CD4-positive, alpha-beta memory T cell (primary cell): ENCODE data around the gene ZNF585A. TPM values are rescaled to one million over a fixed set of nuclear protein-coding genes. Genes with fewer than 3 reads are reported as not detected.
"Not testable (repeated sequence)": the region's sequence is repeated elsewhere in the genome, so short reads cannot be mapped to it uniquely, and the experiment has no call there.

Experiments used
- CTCF ChIA-PET: fragments of 350-600 bp; sonication (Branson Sonifier 250); formaldehyde crosslinking; loops from one replicate; lab custom pipeline; 2021; ENCODE audit warnings: inconsistent platforms; ENCODE audit not compliant: partially characterized antibody; lab: Charles Lee
- POLR2A ChIA-PET: fragments of 350-600 bp; sonication (Branson Sonifier 250); formaldehyde crosslinking; loops from one replicate; lab custom pipeline; 2021; ENCODE audit not compliant: partially characterized antibody; lab: Charles Lee
- DNase-seq, 5 donors: peaks; one replicate each; pipeline versions ENCODE4 v3.0.0 to v3.0.0-alpha.2; 2020 to 2022; ENCODE audit warnings: mixed read lengths in 1 of 5
- H3K27ac ChIP-seq: one replicate; pipeline ENCODE4 v1.7.0; 2013; ENCODE audit warnings: low read depth, low read length
- H3K27me3 ChIP-seq: 2 replicates; pipeline ENCODE4 v1.7.0; 2013; ENCODE audit warnings: mild to moderate bottlenecking, low read length, moderate library complexity; ENCODE audit not compliant: insufficient read depth
- H3K36me3 ChIP-seq: 2 replicates; pipeline ENCODE4 v1.7.0; 2013; ENCODE audit warnings: mild to moderate bottlenecking, low read length, moderate library complexity; ENCODE audit not compliant: insufficient read depth
- H3K4me1 ChIP-seq: 2 replicates; pipeline ENCODE4 v1.7.0; 2013; ENCODE audit warnings: mild to moderate bottlenecking, low read length, moderate library complexity; ENCODE audit not compliant: insufficient read depth
- H3K4me3 ChIP-seq, 2 donors: one replicate each; pipeline ENCODE4 v1.7.0; 2013; ENCODE audit warnings: low read length in 2 of 2, mild to moderate bottlenecking in 1 of 2
- H3K9me3 ChIP-seq, 2 donors: one replicate each; pipeline ENCODE4 v1.7.0; 2013; ENCODE audit warnings: low read length in 2 of 2, control low read depth in 1 of 2; ENCODE audit not compliant: control insufficient read depth in 1 of 2
- H3K27ac Mint-ChIP-seq, 7 donors: one replicate each; pipeline ENCODE4 v1.8.0; 2020 to 2021; ENCODE audit warnings: mixed read lengths in 7 of 7, mild to moderate bottlenecking in 6 of 7, inconsistent platforms in 3 of 7, moderate library complexity in 3 of 7
- H3K27me3 Mint-ChIP-seq, 2 donors: one replicate each; pipeline ENCODE4 v1.8.0; 2020 to 2021; ENCODE audit warnings: mixed read lengths in 2 of 2
- H3K36me3 Mint-ChIP-seq, 2 donors: one replicate each; pipeline ENCODE4 v1.8.0; 2020 to 2021; ENCODE audit warnings: mixed read lengths in 2 of 2, inconsistent platforms in 1 of 2, mild to moderate bottlenecking in 1 of 2
- H3K4me1 Mint-ChIP-seq, 4 donors: one replicate each; pipeline ENCODE4 v1.8.0; 2020 to 2021; ENCODE audit warnings: mixed read lengths in 4 of 4, mild to moderate bottlenecking in 1 of 4
- H3K4me3 Mint-ChIP-seq, 8 donors: one replicate each; pipeline ENCODE4 v1.8.0; 2020 to 2021; ENCODE audit warnings: mixed read lengths in 8 of 8, mild to moderate bottlenecking in 7 of 8, moderate library complexity in 6 of 8, inconsistent platforms in 3 of 8
- H3K9me3 Mint-ChIP-seq, 8 donors: one replicate each; pipeline ENCODE4 v1.8.0; 2020 to 2021; ENCODE audit warnings: mixed read lengths in 8 of 8, mild to moderate bottlenecking in 5 of 8, inconsistent platforms in 3 of 8, moderate library complexity in 1 of 8
- intact Hi-C: fragments of 100-400 bp; cut with micrococcal nuclease; formaldehyde crosslinking; loops from one replicate; pipeline ENCODE4 v1.15.1; 2023
- polyA plus RNA-seq, 2 donors: library from polyadenylated mRNA; unstranded; fragments of 300-500 nt; fragmentation: Illumina TruSeq; gene quantifications; one replicate each; pipeline ENCODE4 v1.2.3, GENCODE V29; 2021
- total RNA-seq, 2 experiments: library from RNA; stranded (reverse); gene quantifications; one replicate each; pipeline ENCODE4 v1.2.3, GENCODE V29; 2021

Gene ZNF585A
- total and polyA plus RNA-seq, 4 experiments from 2014 or later: 16.5 to 42.1 (median 31.7) TPM

GRCh38 chr19:37197768-37198167 is 25.3 kb upstream of the ZNF585A start:
- intact Hi-C loops: no loop called here
- Mint-ChIP-seq H3K27me3 (no peaks in the 10 kb centered on the region), H3K36me3 (peaks cover 57 to 87% of the 10 kb centered on the region in 2 donors), H3K4me1 (peaks cover 0 to 1% (median 0%) of the 10 kb centered on the region in 4 donors), H3K9me3 (peaks cover 0 to 89% (median 57%) of the 10 kb centered on the region in 8 donors), H3K27ac (no peak overlapping the region), H3K4me3 (no peak overlapping the region)
- H3K27me3 ChIP-seq: no peaks in the 10 kb centered on the region
- no peak for DNase-seq
- no peak overlapping the region for H3K27ac ChIP-seq
- ChIA-PET POLR2A (no interaction called here), CTCF (no interaction called here)
- H3K4me1 ChIP-seq: no peaks in the 10 kb centered on the region
- peaks cover 6% of the 10 kb centered on the region for H3K36me3 ChIP-seq
- peaks cover 0 to 14% of the 10 kb centered on the region in 2 donors for H3K9me3 ChIP-seq
- no peak overlapping the region for H3K4me3 ChIP-seq

- H3K27ac Mint-ChIP-seq, H3K27ac ChIP-seq, H3K4me3 ChIP-seq, H3K27me3 Mint-ChIP-seq, DNase-seq, H3K4me1 Mint-ChIP-seq, H3K4me1 ChIP-seq, H3K36me3 ChIP-seq, H3K27me3 ChIP-seq, CTCF ChIA-PET, intact Hi-C loops, H3K4me3 Mint-ChIP-seq: not testable (repeated sequence)
- POLR2A ChIA-PET: interaction anchor here (1.3 kb wide), 1 partner anchor 9 kb away, joined by 4 read pairs; no protein-coding TSS in a partner anchor
- peaks cover 0 to 88% (median 57%) of the 10 kb centered on the region in 8 donors for H3K9me3 Mint-ChIP-seq
- peaks cover 56 to 85% of the 10 kb centered on the region in 2 donors for H3K36me3 Mint-ChIP-seq
- peaks cover 0 to 14% of the 10 kb centered on the region in 2 donors for H3K9me3 ChIP-seq
Observed at GRCh38 chr19:37197115-37197514, 24.6 kb upstream of the ZNF585A start.

DNA sequence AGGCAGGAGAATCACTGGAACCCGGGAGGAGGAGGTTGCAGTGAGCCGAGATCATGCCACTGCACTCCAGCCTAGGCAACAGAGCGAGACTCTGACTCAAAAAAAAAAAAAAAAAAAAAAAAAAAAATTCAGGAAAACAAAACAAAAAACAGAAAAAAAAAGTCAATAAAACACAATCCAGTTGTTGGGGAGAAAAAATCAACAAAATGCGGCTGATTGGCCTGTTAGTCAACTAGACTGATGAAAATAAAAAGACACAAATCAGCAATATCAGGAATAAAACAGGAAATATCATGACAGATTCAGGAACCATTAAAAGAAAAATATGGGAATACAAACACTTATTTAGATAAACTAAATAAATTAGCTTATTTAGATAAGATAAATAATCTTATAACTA is 22.8 kb upstream of the ZNF585A start:
- POLR2A ChIA-PET, H3K4me3 ChIP-seq, DNase-seq, H3K27ac ChIP-seq, H3K4me3 Mint-ChIP-seq, H3K4me1 Mint-ChIP-seq, H3K36me3 ChIP-seq, H3K27me3 ChIP-seq, H3K27ac Mint-ChIP-seq, H3K27me3 Mint-ChIP-seq, H3K4me1 ChIP-seq, intact Hi-C loops: not testable (repeated sequence)
- peaks cover 0 to 90% (median 64%) of the 10 kb centered on the region in 8 donors for H3K9me3 Mint-ChIP-seq
- CTCF ChIA-PET: interaction anchor here (0.7 kb wide), 1 partner anchor 29 kb away, joined by 4 read pairs; no protein-coding TSS in a partner anchor
- H3K36me3 Mint-ChIP-seq: peaks cover 50 to 84% of the 10 kb centered on the region in 2 donors
- peaks cover 0 to 11% of the 10 kb centered on the region in 2 donors for H3K9me3 ChIP-seq

DNA sequence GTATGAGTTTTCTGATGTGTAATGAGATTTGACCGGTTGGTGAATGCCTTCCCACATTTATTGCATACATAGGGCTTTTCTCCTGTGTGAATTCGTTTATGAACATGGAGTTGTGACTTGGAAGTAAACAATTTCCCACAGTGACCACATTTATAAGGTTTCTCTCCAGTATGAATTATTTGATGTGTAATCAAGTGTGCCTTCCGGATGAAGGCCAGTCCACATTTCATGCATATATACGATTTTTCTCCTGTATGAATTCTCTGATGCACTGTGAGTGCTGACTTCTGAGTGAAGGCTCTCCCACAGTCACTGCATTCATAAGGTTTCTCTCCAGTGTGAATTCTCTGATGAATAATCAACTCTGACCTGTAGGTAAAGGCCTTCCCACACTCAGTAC is 13.6 kb upstream of the ZNF585A start:
- H3K4me1 ChIP-seq, H3K27ac ChIP-seq, H3K4me3 Mint-ChIP-seq, POLR2A ChIA-PET, H3K27me3 Mint-ChIP-seq, H3K4me3 ChIP-seq, intact Hi-C loops, CTCF ChIA-PET, H3K27ac Mint-ChIP-seq, DNase-seq, H3K4me1 Mint-ChIP-seq, H3K27me3 ChIP-seq: not testable (repeated sequence)
- peaks cover 16 to 56% of the 10 kb centered on the region in 2 donors for H3K9me3 ChIP-seq
- H3K36me3 ChIP-seq: peaks cover 18% of the 10 kb centered on the region
- H3K9me3 Mint-ChIP-seq: peaks cover 6 to 94% (median 83%) of the 10 kb centered on the region in 8 donors
- H3K36me3 Mint-ChIP-seq: peaks cover 62 to 64% of the 10 kb centered on the region in 2 donors

- intact Hi-C loops: no loop called here
- H3K27me3 Mint-ChIP-seq: no peaks in the 10 kb centered on the region
- H3K4me3 Mint-ChIP-seq: no peak overlapping the region
- DNase-seq: no peak
- POLR2A ChIA-PET: no interaction called here
- H3K9me3 ChIP-seq: peaks cover 0 to 8% of the 10 kb centered on the region in 2 donors
- peaks cover 0 to 8% (median under 1%) of the 10 kb centered on the region in 4 donors for H3K4me1 Mint-ChIP-seq
- peaks cover 70 to 79% of the 10 kb centered on the region in 2 donors for H3K36me3 Mint-ChIP-seq
- no peaks in the 10 kb centered on the region for H3K4me1 ChIP-seq
- H3K36me3 ChIP-seq: peaks cover 19% of the 10 kb centered on the region
- no peak overlapping the region for H3K27ac ChIP-seq
- H3K27ac Mint-ChIP-seq: no peak overlapping the region
- H3K27me3 ChIP-seq: no peaks in the 10 kb centered on the region
- CTCF ChIA-PET: interaction anchor here (0.7 kb wide), 1 partner anchor 998 kb away, joined by 3 read pairs; no protein-coding TSS in a partner anchor
- H3K9me3 Mint-ChIP-seq: peaks cover 0 to 84% (median 64%) of the 10 kb centered on the region in 8 donors
- H3K4me3 ChIP-seq: no peak overlapping the region
Observed at GRCh38 chr19:37165635-37166034, 6.9 kb downstream of the ZNF585A start.

GRCh38 chr19:37160153-37160552 is 12.3 kb downstream of the ZNF585A start:
- H3K4me3 ChIP-seq: no peak overlapping the region
- H3K36me3 Mint-ChIP-seq: peaks cover 78 to 90% of the 10 kb centered on the region in 2 donors
- no peak overlapping the region for H3K4me3 Mint-ChIP-seq
- H3K9me3 Mint-ChIP-seq: peaks cover 0 to 95% (median 87%) of the 10 kb centered on the region in 8 donors
- H3K4me1 ChIP-seq: no peaks in the 10 kb centered on the region
- H3K4me1 Mint-ChIP-seq: peaks cover 0 to 7% (median under 1%) of the 10 kb centered on the region in 4 donors
- no peak overlapping the region for H3K27ac Mint-ChIP-seq
- no peaks in the 10 kb centered on the region for H3K27me3 ChIP-seq
- POLR2A ChIA-PET: no interaction called here
- peaks cover 21% of the 10 kb centered on the region for H3K36me3 ChIP-seq
- DNase-seq: no peak
- intact Hi-C loops: no loop called here
- H3K9me3 ChIP-seq: peaks cover 0 to 25% of the 10 kb centered on the region in 2 donors
- CTCF ChIA-PET: no interaction called here
- no peak overlapping the region for H3K27ac ChIP-seq
- no peaks in the 10 kb centered on the region for H3K27me3 Mint-ChIP-seq

DNA sequence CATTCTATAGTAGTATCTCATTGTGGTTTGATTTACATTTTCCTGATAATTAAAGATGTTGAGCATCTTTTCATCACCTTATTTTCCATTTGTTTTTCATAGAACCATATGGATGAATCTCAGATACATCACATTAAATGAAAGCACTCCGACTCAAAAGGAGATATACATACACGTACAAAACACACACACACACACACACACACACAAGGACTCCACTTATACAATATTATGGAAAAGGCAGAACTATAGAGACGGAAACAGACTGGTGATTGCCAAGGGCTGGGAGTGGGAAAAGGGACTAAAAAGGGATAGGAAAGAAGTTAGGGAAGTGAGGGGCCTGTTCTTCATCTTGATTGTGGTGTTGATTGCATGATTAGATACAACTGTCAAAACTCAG is 24.3 kb downstream of the ZNF585A start:
- intact Hi-C loops: no loop called here
- H3K4me1 ChIP-seq: no peaks in the 10 kb centered on the region
- peaks cover 4% of the 10 kb centered on the region for H3K36me3 ChIP-seq
- peaks cover 0 to 57% of the 10 kb centered on the region in 2 donors for H3K9me3 ChIP-seq
- Mint-ChIP-seq H3K27me3 (no peaks in the 10 kb centered on the region), H3K36me3 (peaks cover 54 to 58% of the 10 kb centered on the region in 2 donors), H3K4me3 (no peak overlapping the region), H3K27ac (no peak overlapping the region), H3K4me1 (no peaks in the 10 kb centered on the region), H3K9me3 (peaks cover 2 to 92% (median 78%) of the 10 kb centered on the region in 8 donors)
- CTCF ChIA-PET: no interaction called here
- H3K27me3 ChIP-seq: no peaks in the 10 kb centered on the region
- POLR2A ChIA-PET: no interaction called here
- no peak overlapping the region for H3K27ac ChIP-seq
- no peak overlapping the region for H3K4me3 ChIP-seq
- DNase-seq: no peak
